ENCODE measurements around the gene MRPS17.
"Not testable (repeated sequence)": the region's sequence is repeated elsewhere in the genome, so short reads cannot be mapped to it uniquely, and the experiment has no call there.

Gene MRPS17

GRCh38 chr7:55951637-55952351, at the start of gene MRPS17:
TSS of gene MRPS17 (plus strand) at chr7:55951877. CDS start at chr7:55953196, 1,319 bp downstream.
- peak; percentile 95 for DNase-seq

GRCh38 chr7:55903985-55904759, 47.5 kb upstream of the MRPS17 start:
- no peak for DNase-seq

GRCh38 chr7:55912748-55913158, 38.9 kb upstream of the MRPS17 start:
- DNase-seq: no peak

GRCh38 chr7:55917771-55918170, 33.9 kb upstream of the MRPS17 start:
- DNase-seq: no peak

- no peak for DNase-seq
Measured at GRCh38 chr7:55928006-55928767, 23.5 kb upstream of the MRPS17 start.

- DNase-seq: no peak
Measured at GRCh38 chr7:55931421-55932151, 20.1 kb upstream of the MRPS17 start.

- DNase-seq: no peak
Measured at GRCh38 chr7:55939514-55940123, 12.1 kb upstream of the MRPS17 start.

GRCh38 chr7:55946545-55946944, 5.1 kb upstream of the MRPS17 start:
- DNase-seq: no peak

GRCh38 chr7:55952352-55952671, 635 bp downstream of the MRPS17 start:
- not testable (repeated sequence) for DNase-seq

- no peak for DNase-seq
Measured at GRCh38 chr7:55953707-55954475, 2.2 kb downstream of the MRPS17 start.

- DNase-seq: no peak
Measured at GRCh38 chr7:55957190-55957589, 5.5 kb downstream of the MRPS17 start.

- DNase-seq: no peak
Measured at GRCh38 chr7:55962014-55962413, 10.3 kb downstream of the MRPS17 start.

- DNase-seq: no peak
Measured at GRCh38 chr7:55963584-55964168, 12.0 kb downstream of the MRPS17 start.

GRCh38 chr7:55964261-55965099, 12.8 kb downstream of the MRPS17 start, which contains the start of gene NIPSNAP2:
TSS of gene NIPSNAP2 (plus strand) at chr7:55964585. CDS start at chr7:55964610, 25 bp downstream.
- DNase-seq: peak; percentile 85

- no peak for DNase-seq
Measured at GRCh38 chr7:55965100-55965470, 13.4 kb downstream of the MRPS17 start.

- DNase-seq: no peak
Measured at GRCh38 chr7:55965805-55966421, 14.2 kb downstream of the MRPS17 start.

- DNase-seq: no peak
Measured at GRCh38 chr7:55966851-55967250, 15.2 kb downstream of the MRPS17 start.

GRCh38 chr7:55969391-55969790, 17.7 kb downstream of the MRPS17 start:
- no peak for DNase-seq

GRCh38 chr7:55970561-55970960, 18.9 kb downstream of the MRPS17 start:
- DNase-seq: no peak

GRCh38 chr7:55970978-55971377, 19.3 kb downstream of the MRPS17 start:
- DNase-seq: no peak

Data from islet precursor cell (in vitro differentiated cells).